Adrenal gland (tissue), 5 donors: ENCODE measurements around the gene NCAPG2.

ENCODE experiments used
- CTCF ChIP-seq, 6 experiments: fragments of 450-650 bp in 4 of 6; fragments of 200-600 bp in 2 of 6; sonication (generic) in 1 of 6; IDR thresholded peaks; 1 replicate in 5 of 6; 2 replicates in 1 of 6; pipeline versions ENCODE4 v1.5.1 to v1.8.0; 2016 to 2021; ENCODE audit warnings: antibody characterized with exemption in 6 of 6, mild to moderate bottlenecking in 2 of 6, moderate library complexity in 1 of 6
- POLR2A ChIP-seq, 2 donors: fragments of 450-650 bp; IDR thresholded peaks; one replicate each; pipeline ENCODE4 v1.6.1; 2017; ENCODE audit warnings: antibody characterized with exemption in 2 of 2, mild to moderate bottlenecking in 2 of 2, moderate library complexity in 1 of 2
- donor health status: DM: no; HTN: no; CAD: no.

- TF ChIP-seq POLR2A (IDR thresholded peaks at IDR 0.05), result no peak
- no peak for TF ChIP-seq CTCF (IDR thresholded peaks at IDR 0.05)
Measured at GRCh38 chr7:158648168-158648567, 56.4 kb downstream of the NCAPG2 start.
